ENCODE data around the gene PRRC1.

The PRRC1 gene

GRCh38 chr5:127581450-127581849, 64.0 kb downstream of the PRRC1 start:
- DNase-seq (ENCODE audit: insufficient read length, low spot score) (no peak), FAIRE-seq (no peak)
- no peak for TF ChIP-seq POLR2A (IDR thresholded peaks at IDR 0.05; ENCODE audit: low read depth, low read length)

- TF ChIP-seq POLR2A (IDR thresholded peaks at IDR 0.05; ENCODE audit: low read depth, low read length) = no peak
- DNase-seq (ENCODE audit: insufficient read length, low spot score) = no peak
- no peak for FAIRE-seq
These were observed 65.4 kb downstream of the PRRC1 start for GRCh38 chr5:127582773-127583370.

GRCh38 chr5:127583866-127584265, 66.4 kb downstream of the PRRC1 start:
- DNase-seq (ENCODE audit: insufficient read length, low spot score) = no peak
- FAIRE-seq = no peak
- TF ChIP-seq POLR2A (IDR thresholded peaks at IDR 0.05; ENCODE audit: low read depth, low read length) = no peak

- no peak for FAIRE-seq
- no peak for DNase-seq (ENCODE audit: insufficient read length, low spot score)
- no peak for TF ChIP-seq POLR2A (IDR thresholded peaks at IDR 0.05; ENCODE audit: low read depth, low read length)
These were observed 68.2 kb downstream of the PRRC1 start for GRCh38 chr5:127585661-127586060.

GRCh38 chr5:127586066-127586770, 68.8 kb downstream of the PRRC1 start:
- FAIRE-seq (no peak), DNase-seq (ENCODE audit: insufficient read length, low spot score) (no peak)
- TF ChIP-seq POLR2A (IDR thresholded peaks at IDR 0.05; ENCODE audit: low read depth, low read length) = no peak

GRCh38 chr5:127586811-127587210, 69.4 kb downstream of the PRRC1 start:
- FAIRE-seq (no peak), DNase-seq (ENCODE audit: insufficient read length, low spot score) (no peak)
- TF ChIP-seq POLR2A (IDR thresholded peaks at IDR 0.05; ENCODE audit: low read depth, low read length) = no peak

GRCh38 chr5:127587246-127587917, 69.9 kb downstream of the PRRC1 start:
- FAIRE-seq = no peak
- DNase-seq (ENCODE audit: insufficient read length, low spot score) = no peak
- TF ChIP-seq POLR2A (IDR thresholded peaks at IDR 0.05; ENCODE audit: low read depth, low read length) = no peak

- no peak for TF ChIP-seq POLR2A (IDR thresholded peaks at IDR 0.05; ENCODE audit: low read depth, low read length)
- no peak for DNase-seq (ENCODE audit: insufficient read length, low spot score)
- FAIRE-seq = no peak
These were observed 70.9 kb downstream of the PRRC1 start for GRCh38 chr5:127588368-127588767.

GRCh38 chr5:127589309-127590030, 72.0 kb downstream of the PRRC1 start:
- FAIRE-seq (no peak), DNase-seq (ENCODE audit: insufficient read length, low spot score) (no peak)
- TF ChIP-seq POLR2A (IDR thresholded peaks at IDR 0.05; ENCODE audit: low read depth, low read length) = no peak

- no peak for TF ChIP-seq POLR2A (IDR thresholded peaks at IDR 0.05; ENCODE audit: low read depth, low read length)
- no peak for FAIRE-seq
These were observed 72.8 kb downstream of the PRRC1 start for GRCh38 chr5:127590156-127590722.

GRCh38 chr5:127595484-127596368, 78.3 kb downstream of the PRRC1 start:
- no peak for DNase-seq (ENCODE audit: insufficient read length, low spot score)
- TF ChIP-seq POLR2A (IDR thresholded peaks at IDR 0.05; ENCODE audit: low read depth, low read length) = no peak
- FAIRE-seq = no peak

More at GRCh38 chr5:127590156-127590722, 72.8 kb downstream of the PRRC1 start:
- no peak for DNase-seq (ENCODE audit: insufficient read length, low spot score)

- FAIRE-seq (no peak), DNase-seq (ENCODE audit: insufficient read length, low spot score) (no peak)
- no peak for TF ChIP-seq POLR2A (IDR thresholded peaks at IDR 0.05; ENCODE audit: low read depth, low read length)
These were observed 79.1 kb downstream of the PRRC1 start for GRCh38 chr5:127596501-127596900.

- FAIRE-seq (no peak), DNase-seq (ENCODE audit: insufficient read length, low spot score) (no peak)
- no peak for TF ChIP-seq POLR2A (IDR thresholded peaks at IDR 0.05; ENCODE audit: low read depth, low read length)
These were observed 81.9 kb downstream of the PRRC1 start for GRCh38 chr5:127599320-127599719.

All from H54 (cell line).